Keratinocyte (primary cell): ENCODE measurements around the gene CD207. TPM values are rescaled to one million over a fixed set of nuclear protein-coding genes. Genes with fewer than 3 reads are reported as not detected.

ENCODE experiments used
- DNase-seq: peaks from one replicate; pipeline ENCODE4 v3.0.0-alpha.2; 2011; ENCODE audit warnings: low read depth, missing footprints, low spot score
- FAIRE-seq: peaks from 2 replicates; lab custom pipeline; 2011; peaks lifted over from hg19 to GRCh38; lab: Jason Lieb, UNC
- H2AFZ ChIP-seq: 2 replicates; pipeline ENCODE4 v1.6.0; 2012; ENCODE audit warnings: low read length, control low read depth, inconsistent platforms; ENCODE audit not compliant: control insufficient read depth
- H3K27ac ChIP-seq: 2 replicates; pipeline ENCODE4 v1.5.1; 2011; ENCODE audit warnings: low read length; ENCODE audit not compliant: control insufficient read depth, insufficient read depth
- H3K27me3 ChIP-seq: 3 replicates; pipeline ENCODE4 v1.6.0; 2011; ENCODE audit warnings: low read length; ENCODE audit not compliant: control insufficient read depth, insufficient read depth; ENCODE audit errors: extremely low read depth
- H3K36me3 ChIP-seq, 2 experiments: 2 replicates in 1 of 2; 3 replicates in 1 of 2; pipeline ENCODE4 v1.5.1; 2011; ENCODE audit warnings: low read length in 2 of 2, mild to moderate bottlenecking in 1 of 2; ENCODE audit not compliant: control insufficient read depth in 2 of 2, insufficient read depth in 2 of 2; ENCODE audit errors: extremely low read depth in 1 of 2
- H3K4me1 ChIP-seq: 3 replicates; pipeline ENCODE4 v1.5.1; 2011; ENCODE audit warnings: low read length; ENCODE audit not compliant: control insufficient read depth, insufficient read depth; ENCODE audit errors: extremely low read depth
- H3K4me2 ChIP-seq: 3 replicates; pipeline ENCODE4 v1.6.0; 2011; ENCODE audit warnings: low read depth, low read length; ENCODE audit not compliant: control insufficient read depth, insufficient read depth; ENCODE audit errors: extremely low read depth
- H3K4me3 ChIP-seq, 3 experiments: fragments of 200-600 bp in 1 of 3; sonication (generic) in 1 of 3; 2 replicates in 2 of 3; 3 replicates in 1 of 3; pipeline ENCODE4 v1.5.1; 2011 to 2016; ENCODE audit warnings: low read length in 3 of 3, mild to moderate bottlenecking in 3 of 3, control low read depth in 2 of 3, inconsistent platforms in 1 of 3, low read depth in 1 of 3, mixed read lengths in 1 of 3, mixed run types in 1 of 3, moderate library complexity in 1 of 3; ENCODE audit not compliant: control insufficient read depth in 2 of 3, insufficient read depth in 2 of 3; ENCODE audit errors: extremely low read depth in 1 of 3
- H3K79me2 ChIP-seq: 2 replicates; pipeline ENCODE4 v1.6.0; 2012; ENCODE audit warnings: low read length; ENCODE audit not compliant: control insufficient read depth, insufficient read depth
- H3K9ac ChIP-seq: 3 replicates; pipeline ENCODE4 v1.6.0; 2011; ENCODE audit warnings: low read length; ENCODE audit not compliant: control insufficient read depth, insufficient read depth; ENCODE audit errors: extremely low read depth
- H3K9me1 ChIP-seq: 3 replicates; pipeline ENCODE4 v1.6.0; 2011; ENCODE audit warnings: low read length; ENCODE audit not compliant: control insufficient read depth, insufficient read depth; ENCODE audit errors: extremely low read depth
- H3K9me3 ChIP-seq: 2 replicates; pipeline ENCODE4 v1.5.1; 2012; ENCODE audit warnings: low read depth, low read length; ENCODE audit not compliant: control insufficient read depth
- H4K20me1 ChIP-seq: 3 replicates; pipeline ENCODE4 v1.6.0; 2011; ENCODE audit warnings: low read length; ENCODE audit not compliant: control insufficient read depth, insufficient read depth; ENCODE audit errors: extremely low read depth
- CTCF ChIP-seq, 3 experiments: IDR thresholded peaks in 1 of 3; conservative IDR thresholded peaks in 1 of 3; optimal IDR thresholded peaks in 1 of 3; 2 replicates in 2 of 3; 3 replicates in 1 of 3; pipeline versions ENCODE3 to v1.5.1; 2011; ENCODE audit warnings: low read length in 3 of 3, mild to moderate bottlenecking in 3 of 3, moderate library complexity in 2 of 3, control low read depth in 1 of 3, inconsistent platforms in 1 of 3; ENCODE audit not compliant: insufficient read depth in 2 of 3; ENCODE audit errors: extremely low read depth in 1 of 3
- EZH2 ChIP-seq: IDR thresholded peaks from one replicate; pipeline ENCODE4 v1.6.1; 2012; ENCODE audit warnings: inconsistent platforms, mild to moderate bottlenecking, low read length, moderate library complexity
- dilution Hi-C: fragments of 300-500 bp; cut with MboI; formaldehyde crosslinking; loops from one replicate; pipeline ENCODE4 v1.7.0; 2020; ENCODE audit warnings: low sequenced_read_pairs; ENCODE audit not compliant: extremely low pct_ligation_motif_present
- polyA plus RNA-seq, 5 experiments: library from polyadenylated mRNA; depleted of rRNA in 3 of 5; stranded (reverse) in 3 of 5; stranded (forward) in 1 of 5; unstranded in 1 of 5; fragments of >200 nt; gene quantifications; 1 replicate in 1 of 5; 2 replicates in 3 of 5; 3 replicates in 1 of 5; pipeline versions ENCODE4 v1.2.1 to v1.2.3, GENCODE V29; 2011 to 2012; ENCODE audit warnings: missing spikeins in 2 of 5, low read depth in 1 of 5, low replicate concordance in 1 of 5

The CD207 gene
- polyA plus RNA-seq, 1 donor (not counting 4 experiments of a cell fraction or from before 2014, with no cell fraction given), result not detected

- no peaks in the 10 kb centered on the region for H3K79me2 ChIP-seq
- H3K4me1 ChIP-seq, result peaks cover 5% of the 10 kb centered on the region
- dilution Hi-C loops, result loop anchor here (25.0 kb wide), 1 partner anchor 481 kb away; the partner anchor contains the start of gene FAM136A
- H3K36me3 ChIP-seq, result no peaks in the 10 kb centered on the region
- H3K4me2 ChIP-seq, result no peak overlapping the region
- TF ChIP-seq EZH2, result no peak
- TF ChIP-seq CTCF (optimal IDR thresholded peaks at IDR 0.05 in 1 of 3, IDR thresholded peaks at IDR 0.05 in 1 of 3, conservative IDR thresholded peaks at IDR 0.05 in 1 of 3; ENCODE audit: extremely low read depth in 1 of 3, insufficient read depth in 2 of 3, low read length in 3 of 3), result no peak
- DNase-seq (no peak), FAIRE-seq (no peak)
- H4K20me1 ChIP-seq, result no peaks in the 10 kb centered on the region
- no peak overlapping the region for H3K4me3 ChIP-seq
- H2AFZ ChIP-seq, result no peak overlapping the region
- H3K27ac ChIP-seq, result no peak overlapping the region
- H3K9me1 ChIP-seq, result no peaks in the 10 kb centered on the region
- H3K9ac ChIP-seq, result no peak overlapping the region
- peaks cover 48% of the 10 kb centered on the region for H3K27me3 ChIP-seq
- no peaks in the 10 kb centered on the region for H3K9me3 ChIP-seq
These were observed 42.2 kb downstream of the CD207 start for GRCh38 chr2:70793450-70793849.

GRCh38 chr2:70790136-70790828, 45.3 kb downstream of the CD207 start, which contains the start of gene FIGLA:
Gene FIGLA (minus strand): TSS chr2:70790643. CDS start chr2:70790638, 5 bp downstream.
- DNase-seq (no peak), FAIRE-seq (no peak)
- Histone ChIP-seq H3K4me3 (peak within 1 kb of the TSS in 1 of 3 experiments; percentile 40), H3K9ac (no peak within 1 kb of the TSS), H3K9me1 (no peaks in the 10 kb centered on the region), H2AFZ (no peak within 1 kb of the TSS), H4K20me1 (no peaks in the 10 kb centered on the region), H3K79me2 (no peaks in the 10 kb centered on the region), H3K9me3 (no peaks in the 10 kb centered on the region), H3K27me3 (peaks cover 50% of the 10 kb centered on the region), H3K4me1 (peaks cover 5% of the 10 kb centered on the region), H3K36me3 (no peaks in the 10 kb centered on the region), H3K4me2 (peak within 1 kb of the TSS; percentile 62), H3K27ac (no peak within 1 kb of the TSS)
- dilution Hi-C loops, result loop anchor here (25.0 kb wide), 1 partner anchor 478 kb away; the partner anchor contains the start of gene FAM136A
- peak; percentile 90 for TF ChIP-seq EZH2
- no peak for TF ChIP-seq CTCF (optimal IDR thresholded peaks at IDR 0.05 in 1 of 3, IDR thresholded peaks at IDR 0.05 in 1 of 3, conservative IDR thresholded peaks at IDR 0.05 in 1 of 3; ENCODE audit: extremely low read depth in 1 of 3, insufficient read depth in 2 of 3, low read length in 3 of 3)
